HepG2 (cell line): ENCODE measurements around the gene NOP58. TPM values are rescaled to one million over a fixed set of nuclear protein-coding genes. Genes with fewer than 3 reads are reported as not detected.

Experiments
- ARID2 ChIP-seq: sonication (generic); formaldehyde crosslinking; IDR thresholded peaks from 2 replicates; pipeline ENCODE4 v1.8.1; 2022; ENCODE audit warnings: mild to moderate bottlenecking, missing genetic modification reagents, borderline replicate concordance
- ATF4 ChIP-seq, 2 experiments: fragments of 450-650 bp in 1 of 2; sonication (generic) in 1 of 2; formaldehyde crosslinking; IDR thresholded peaks; 2 replicates each; pipeline versions ENCODE4 v1.5.0 to v1.8.0; 2020 to 2022; ENCODE audit warnings: mild to moderate bottlenecking in 1 of 2, missing genetic modification reagents in 1 of 2
- FOXA1 ChIP-seq, 2 experiments: fragments of 450-650 bp in 1 of 2; sonication (generic) in 1 of 2; formaldehyde crosslinking in 1 of 2; IDR thresholded peaks; 2 replicates each; pipeline versions ENCODE4 v1.4.0 to v1.6.1; 2016 to 2020; ENCODE audit warnings: missing genetic modification reagents in 1 of 2
- HOXA5 ChIP-seq: sonication (generic); formaldehyde crosslinking; IDR thresholded peaks from 2 replicates; pipeline ENCODE4 v1.4.0; 2020; ENCODE audit warnings: missing genetic modification reagents
- ISX ChIP-seq: sonication (generic); formaldehyde crosslinking; conservative IDR thresholded peaks from 2 replicates; pipeline ENCODE4 v1.5.0; 2020; ENCODE audit warnings: missing genetic modification reagents
- KAT8 ChIP-seq: IDR thresholded peaks from 2 replicates; pipeline ENCODE4 v1.6.1; 2016; ENCODE audit warnings: missing genetic modification reagents, missing compliant biosample characterization
- NBN ChIP-seq: fragments of 450-650 bp; conservative IDR thresholded peaks from 2 replicates; pipeline ENCODE4 v1.6.1; 2017
- RBM39 ChIP-seq: fragments of 200-400 bp; formaldehyde crosslinking; IDR thresholded peaks from one replicate; pipeline ENCODE4 v1.6.1; 2018; ENCODE audit warnings: antibody characterized with exemption, mild to moderate bottlenecking, low read depth, low read length; ENCODE audit not compliant: poor library complexity, severe bottlenecking
- REPIN1 ChIP-seq: sonication (generic); formaldehyde crosslinking; IDR thresholded peaks from 2 replicates; pipeline ENCODE4 v1.8.0; 2022; ENCODE audit warnings: missing genetic modification reagents, low read depth, mild to moderate bottlenecking, borderline replicate concordance
- RORA ChIP-seq: sonication (generic); formaldehyde crosslinking; IDR thresholded peaks from 2 replicates; pipeline ENCODE4 v1.5.0; 2020; ENCODE audit warnings: mild to moderate bottlenecking, missing genetic modification reagents, moderate library complexity
- ZFP37 ChIP-seq: sonication (generic); formaldehyde crosslinking; IDR thresholded peaks from 2 replicates; pipeline ENCODE4 v1.4.0; 2020; ENCODE audit warnings: missing genetic modification reagents, borderline replicate concordance
- ZFP82 ChIP-seq: sonication (generic); formaldehyde crosslinking; IDR thresholded peaks from 2 replicates; pipeline ENCODE4 v1.5.1; 2020; ENCODE audit warnings: mild to moderate bottlenecking, missing genetic modification reagents, borderline replicate concordance
- ZMAT3 ChIP-seq: sonication (generic); formaldehyde crosslinking; conservative IDR thresholded peaks from 2 replicates; pipeline ENCODE4 v1.7.0; 2021; ENCODE audit warnings: missing genetic modification reagents
- ZNF138 ChIP-seq: sonication (generic); formaldehyde crosslinking; IDR thresholded peaks from 2 replicates; pipeline ENCODE4 v1.5.0; 2020; ENCODE audit warnings: mild to moderate bottlenecking, low read depth, missing genetic modification reagents
- ZNF263 ChIP-seq: sonication (generic); formaldehyde crosslinking; IDR thresholded peaks from 2 replicates; pipeline ENCODE4 v1.4.0; 2020; ENCODE audit warnings: missing genetic modification reagents
- ZNF432 ChIP-seq: sonication (generic); formaldehyde crosslinking; IDR thresholded peaks from 2 replicates; pipeline ENCODE4 v1.5.0; 2020; ENCODE audit warnings: missing genetic modification reagents, mild to moderate bottlenecking, borderline replicate concordance
- ZNF572 ChIP-seq: sonication (generic); formaldehyde crosslinking; IDR thresholded peaks from 2 replicates; pipeline ENCODE4 v1.5.1; 2020; ENCODE audit warnings: mild to moderate bottlenecking, missing genetic modification reagents
- ZNF580 ChIP-seq: IDR thresholded peaks from 2 replicates; pipeline ENCODE4 v1.6.1; 2016; ENCODE audit warnings: low read depth, borderline replicate concordance
- ZNF746 ChIP-seq: sonication (generic); formaldehyde crosslinking; IDR thresholded peaks from 2 replicates; pipeline ENCODE4 v1.8.0; 2022; ENCODE audit warnings: mild to moderate bottlenecking, missing genetic modification reagents
- polyA plus RNA-seq, 8 experiments: library from polyadenylated mRNA; depleted of rRNA in 3 of 8; stranded (reverse) in 7 of 8; unstranded in 1 of 8; fragments of >200 nt; fragmentation: Illumina TruSeq in 4 of 8; extraction: Trizol in 4 of 8; gene quantifications; 2 replicates each; pipeline versions ENCODE4 v1.2.1 to v1.2.3, GENCODE V29; 2011 to 2016; ENCODE audit warnings: low read depth in 4 of 8, missing spikeins in 1 of 8, mixed read lengths in 1 of 8; ENCODE audit not compliant: insufficient read depth in 1 of 8
- total RNA-seq, 5 experiments: library from RNA; depleted of rRNA; stranded (reverse); fragments of >200 nt; fragmentation: Illumina TruSeq; extraction: Trizol; gene quantifications; 2 replicates each; pipeline ENCODE4 v1.2.3, GENCODE V29; 2016; ENCODE audit warnings: low read depth in 1 of 5
- TF ChIP-seq, protein P1 (sequence below): sonication (generic); formaldehyde crosslinking; IDR thresholded peaks from 2 replicates; pipeline ENCODE4 v1.4.0; 2020; ENCODE audit warnings: missing genetic modification reagents
- TF ChIP-seq, protein P2 (sequence below): sonication (generic); formaldehyde crosslinking; IDR thresholded peaks from 2 replicates; pipeline ENCODE4 v1.8.1; 2023; ENCODE audit warnings: mild to moderate bottlenecking, missing genetic modification reagents, borderline replicate concordance
- TF ChIP-seq, protein P3 (sequence below): sonication (generic); formaldehyde crosslinking; IDR thresholded peaks from 2 replicates; pipeline ENCODE4 v1.9.0; 2021; ENCODE audit warnings: missing genetic modification reagents, borderline replicate concordance
- TF ChIP-seq, protein P4 (sequence below): sonication (generic); IDR thresholded peaks from 2 replicates; pipeline ENCODE4 v1.6.1; 2016; ENCODE audit warnings: low read depth, borderline replicate concordance

Gene NOP58
- total and polyA plus RNA-seq, 2 of the 13 experiments (the other 11 are each of a cell fraction or from before 2014, with no cell fraction given), result 74.9 to 203 TPM

GRCh38 chr2:202238234-202239197, 27.0 kb upstream of the NOP58 start, which contains the start of gene SUMO1 (continued):
- TF ChIP-seq, protein P1, sequence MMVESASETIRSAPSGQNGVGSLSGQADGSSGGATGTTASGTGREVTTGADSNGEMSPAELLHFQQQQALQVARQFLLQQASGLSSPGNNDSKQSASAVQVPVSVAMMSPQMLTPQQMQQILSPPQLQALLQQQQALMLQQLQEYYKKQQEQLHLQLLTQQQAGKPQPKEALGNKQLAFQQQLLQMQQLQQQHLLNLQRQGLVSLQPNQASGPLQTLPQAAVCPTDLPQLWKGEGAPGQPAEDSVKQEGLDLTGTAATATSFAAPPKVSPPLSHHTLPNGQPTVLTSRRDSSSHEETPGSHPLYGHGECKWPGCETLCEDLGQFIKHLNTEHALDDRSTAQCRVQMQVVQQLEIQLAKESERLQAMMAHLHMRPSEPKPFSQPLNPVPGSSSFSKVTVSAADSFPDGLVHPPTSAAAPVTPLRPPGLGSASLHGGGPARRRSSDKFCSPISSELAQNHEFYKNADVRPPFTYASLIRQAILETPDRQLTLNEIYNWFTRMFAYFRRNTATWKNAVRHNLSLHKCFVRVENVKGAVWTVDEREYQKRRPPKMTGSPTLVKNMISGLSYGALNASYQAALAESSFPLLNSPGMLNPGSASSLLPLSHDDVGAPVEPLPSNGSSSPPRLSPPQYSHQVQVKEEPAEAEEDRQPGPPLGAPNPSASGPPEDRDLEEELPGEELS (CRISPR knock-in tag), result peak; percentile 45; the same call in 1 of the 2 replicates
- TF ChIP-seq ZNF138 (CRISPR knock-in tag) (peak; percentile 96; the same call in 1 of the 2 replicates), REPIN1 (peak; percentile 87), RBM39 (peak; percentile 80), FOXA1 (IDR thresholded peaks at IDR 0.05) (no peak), FOXA1 (CRISPR knock-in tag; IDR thresholded peaks at IDR 0.05) (peak; percentile 40; the same call in 1 of the 2 replicates), ZFP82 (CRISPR knock-in tag) (no peak), ZNF263 (CRISPR knock-in tag) (peak; percentile 91), ZNF432 (no peak), KAT8 (CRISPR knock-in tag) (peak; percentile 92), RORA (CRISPR knock-in tag) (no peak), ZNF746 (CRISPR knock-in tag) (peak; percentile 84), NBN (no peak), ZNF580 (CRISPR knock-in tag) (peak; percentile 73; the same call in 1 of the 2 replicates), ISX (CRISPR knock-in tag) (0 out of 2 replicates have a peak, but pooled peaks have one; percentile 13), ZFP37 (CRISPR knock-in tag) (peak; percentile 61; the same call in 1 of the 2 replicates), ZMAT3 (CRISPR knock-in tag) (peak; percentile 92; the same call in 1 of the 2 replicates), ARID2 (peak; percentile 82), HOXA5 (no peak), ZNF572 (no peak), ATF4 (CRISPR knock-in tag; IDR thresholded peaks at IDR 0.05) (peak in 1 of 2 experiments; percentile 95; a peak in 2 of 4 replicates)
- TF ChIP-seq, protein P2, sequence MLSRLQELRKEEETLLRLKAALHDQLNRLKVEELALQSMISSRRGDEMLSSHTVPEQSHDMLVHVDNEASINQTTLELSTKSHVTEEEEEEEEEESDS, result peak; percentile 91; the same call in 1 of the 2 replicates
- TF ChIP-seq, protein P3, sequence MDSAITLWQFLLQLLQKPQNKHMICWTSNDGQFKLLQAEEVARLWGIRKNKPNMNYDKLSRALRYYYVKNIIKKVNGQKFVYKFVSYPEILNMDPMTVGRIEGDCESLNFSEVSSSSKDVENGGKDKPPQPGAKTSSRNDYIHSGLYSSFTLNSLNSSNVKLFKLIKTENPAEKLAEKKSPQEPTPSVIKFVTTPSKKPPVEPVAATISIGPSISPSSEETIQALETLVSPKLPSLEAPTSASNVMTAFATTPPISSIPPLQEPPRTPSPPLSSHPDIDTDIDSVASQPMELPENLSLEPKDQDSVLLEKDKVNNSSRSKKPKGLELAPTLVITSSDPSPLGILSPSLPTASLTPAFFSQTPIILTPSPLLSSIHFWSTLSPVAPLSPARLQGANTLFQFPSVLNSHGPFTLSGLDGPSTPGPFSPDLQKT (CRISPR knock-in tag), result no peak
- TF ChIP-seq, protein P4, sequence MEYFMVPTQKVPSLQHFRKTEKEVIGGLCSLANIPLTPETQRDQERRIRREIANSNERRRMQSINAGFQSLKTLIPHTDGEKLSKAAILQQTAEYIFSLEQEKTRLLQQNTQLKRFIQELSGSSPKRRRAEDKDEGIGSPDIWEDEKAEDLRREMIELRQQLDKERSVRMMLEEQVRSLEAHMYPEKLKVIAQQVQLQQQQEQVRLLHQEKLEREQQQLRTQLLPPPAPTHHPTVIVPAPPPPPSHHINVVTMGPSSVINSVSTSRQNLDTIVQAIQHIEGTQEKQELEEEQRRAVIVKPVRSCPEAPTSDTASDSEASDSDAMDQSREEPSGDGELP, result no peak
